IMR-90 (cell line): Measurements from ENCODE around the gene KRT36. TPM values are rescaled to one million over a fixed set of nuclear protein-coding genes. Genes with fewer than 3 reads are reported as not detected.

ENCODE experiments used
- FOS ChIP-seq: fragments of 150-350 bp; IDR thresholded peaks from 2 replicates; pipeline ENCODE4 v1.6.1; 2016; ENCODE audit warnings: low read depth, low read length
- MAZ ChIP-seq: IDR thresholded peaks from 2 replicates; pipeline ENCODE4 v1.6.1; 2012; ENCODE audit warnings: low read depth, mild to moderate bottlenecking, low read length, improper control_type of control experiment, moderate library complexity, borderline replicate concordance
- NFE2L2 ChIP-seq: fragments of 150-350 bp; IDR thresholded peaks from 2 replicates; pipeline ENCODE4 v1.6.1; 2016; ENCODE audit warnings: low read depth, mild to moderate bottlenecking, low read length
- RFX5 ChIP-seq: IDR thresholded peaks from 2 replicates; pipeline ENCODE4 v1.8.0; 2012; ENCODE audit warnings: low read depth, mild to moderate bottlenecking, low read length, moderate library complexity
- SMC3 ChIP-seq: fragments of 150-350 bp; IDR thresholded peaks from 2 replicates; pipeline ENCODE4 v1.6.1; 2016; ENCODE audit warnings: low read depth, mild to moderate bottlenecking, antibody characterized with exemption, low read length, moderate library complexity
- polyA plus RNA-seq, 3 experiments: library from polyadenylated mRNA; depleted of rRNA; stranded (reverse); fragments of >200 nt; gene quantifications; 2 replicates each; pipeline ENCODE4 v1.2.3, GENCODE V29; 2012; ENCODE audit warnings: low replicate concordance in 1 of 3
- total RNA-seq: library from RNA; depleted of rRNA; stranded (reverse); fragments of >200 nt; gene quantifications from 2 replicates; pipeline ENCODE4 v1.2.3, GENCODE V29; 2012
- TF ChIP-seq, protein P1 (sequence below): conservative IDR thresholded peaks from 2 replicates; pipeline ENCODE4 v1.5.1; 2012; ENCODE audit warnings: mild to moderate bottlenecking, low read depth, low read length, improper control_type of control experiment

The KRT36 gene
- total and polyA plus RNA-seq, 2 of the 4 experiments (the other 2 are of a cell fraction): not detected

DNA sequence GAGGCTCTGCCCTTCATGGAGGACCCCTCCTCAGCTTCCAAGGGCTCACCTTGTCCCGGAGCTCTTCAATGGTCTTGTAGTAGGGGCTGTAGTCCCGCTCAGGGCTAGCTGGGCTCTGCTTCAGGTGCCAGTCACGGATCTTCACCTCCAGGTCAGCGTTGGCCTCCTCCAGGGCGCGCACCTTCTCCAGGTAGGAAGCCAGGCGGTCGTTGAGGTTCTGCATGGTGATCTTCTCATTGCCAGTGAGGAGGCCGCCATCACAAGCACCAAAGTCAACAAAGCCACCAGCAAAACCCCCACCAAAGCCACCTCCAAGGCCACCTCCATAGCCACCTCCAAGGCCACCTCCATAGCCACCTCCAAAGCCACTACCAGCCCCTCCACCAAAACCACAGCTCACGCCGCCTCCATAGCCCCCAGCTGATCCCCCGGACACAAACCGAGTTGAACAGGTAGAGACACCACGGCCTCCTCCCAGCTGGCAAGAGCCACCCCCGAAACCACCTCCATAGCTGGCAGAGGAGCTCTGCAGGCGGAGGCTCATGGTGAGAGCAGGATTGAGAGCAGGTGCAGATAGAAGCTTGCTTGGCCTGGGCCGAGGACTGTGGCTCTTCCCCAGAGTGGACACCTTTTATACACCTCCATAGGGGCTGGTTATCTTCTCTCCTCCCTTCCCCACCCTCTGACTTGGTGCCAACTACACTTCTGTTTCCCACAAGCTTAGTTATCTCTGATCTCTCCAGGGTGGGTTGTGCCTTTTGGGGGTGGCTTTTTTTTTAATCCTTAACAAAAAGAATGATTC lies 15.5 kb upstream of the KRT36 start, which contains the start of gene KRT13 (continued):
- TF ChIP-seq, protein P1, sequence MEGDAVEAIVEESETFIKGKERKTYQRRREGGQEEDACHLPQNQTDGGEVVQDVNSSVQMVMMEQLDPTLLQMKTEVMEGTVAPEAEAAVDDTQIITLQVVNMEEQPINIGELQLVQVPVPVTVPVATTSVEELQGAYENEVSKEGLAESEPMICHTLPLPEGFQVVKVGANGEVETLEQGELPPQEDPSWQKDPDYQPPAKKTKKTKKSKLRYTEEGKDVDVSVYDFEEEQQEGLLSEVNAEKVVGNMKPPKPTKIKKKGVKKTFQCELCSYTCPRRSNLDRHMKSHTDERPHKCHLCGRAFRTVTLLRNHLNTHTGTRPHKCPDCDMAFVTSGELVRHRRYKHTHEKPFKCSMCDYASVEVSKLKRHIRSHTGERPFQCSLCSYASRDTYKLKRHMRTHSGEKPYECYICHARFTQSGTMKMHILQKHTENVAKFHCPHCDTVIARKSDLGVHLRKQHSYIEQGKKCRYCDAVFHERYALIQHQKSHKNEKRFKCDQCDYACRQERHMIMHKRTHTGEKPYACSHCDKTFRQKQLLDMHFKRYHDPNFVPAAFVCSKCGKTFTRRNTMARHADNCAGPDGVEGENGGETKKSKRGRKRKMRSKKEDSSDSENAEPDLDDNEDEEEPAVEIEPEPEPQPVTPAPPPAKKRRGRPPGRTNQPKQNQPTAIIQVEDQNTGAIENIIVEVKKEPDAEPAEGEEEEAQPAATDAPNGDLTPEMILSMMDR: no peak
- TF ChIP-seq SMC3 (no peak), MAZ (no peak), FOS (no peak), RFX5 (no peak), NFE2L2 (no peak)
